PC-9 (cell line): ENCODE data around the gene DLG4. TPM values are rescaled to one million over a fixed set of nuclear protein-coding genes. Genes with fewer than 3 reads are reported as not detected.

Source experiments
- BruUV-seq: library from RNA; stranded (reverse); fragments of 400-500 nt; replicated peaks from 2 replicates; lab custom pipeline; 2021; lab: Mats Ljungman, UMichigan
- CTCF ChIA-PET: fragments of 300-600 bp; sonication (Branson Sonifier 250); formaldehyde crosslinking; loops from one replicate; lab custom pipeline; 2022; ENCODE audit warnings: antibody characterized with exemption; lab: Charles Lee
- POLR2A ChIA-PET: fragments of 300-600 bp; sonication (Branson Sonifier 250); formaldehyde crosslinking; loops from one replicate; lab custom pipeline; 2022; ENCODE audit warnings: antibody characterized with exemption; ENCODE audit not compliant: unreplicated experiment; lab: Charles Lee
- DNase-seq, 2 experiments: peaks; one replicate each; pipeline versions ENCODE4 v3.0.0 to v3.0.0-alpha.2; 2015 to 2022; ENCODE audit warnings: mixed read lengths in 1 of 2
- H2AFZ ChIP-seq: fragments of 200-600 bp; sonication (generic); 2 replicates; pipeline ENCODE4 v1.8.1; 2017; ENCODE audit warnings: antibody characterized with exemption
- H3F3A ChIP-seq: fragments of 200-600 bp; sonication (generic); 2 replicates; pipeline ENCODE4 v1.8.1; 2017; ENCODE audit warnings: antibody characterized with exemption, mild to moderate bottlenecking, low read depth; ENCODE audit not compliant: insufficient read depth
- H3K27ac ChIP-seq: fragments of 200-600 bp; sonication (generic); 2 replicates; pipeline ENCODE4 v1.6.1; 2016; ENCODE audit warnings: mixed run types
- H3K27me3 ChIP-seq: fragments of 200-600 bp; sonication (generic); 2 replicates; pipeline ENCODE4 v1.6.1; 2016; ENCODE audit warnings: low read depth, mixed run types; ENCODE audit not compliant: insufficient read depth
- H3K36me3 ChIP-seq: fragments of 200-600 bp; sonication (generic); 2 replicates; pipeline ENCODE4 v1.6.1; 2016; ENCODE audit warnings: low read depth, mixed run types
- H3K4me1 ChIP-seq: fragments of 200-600 bp; sonication (generic); replicated peaks from 2 replicates; pipeline ENCODE4 v1.6.1; 2016; ENCODE audit warnings: mixed run types; ENCODE audit not compliant: insufficient read depth
- H3K4me2 ChIP-seq: fragments of 200-600 bp; sonication (generic); 2 replicates; pipeline ENCODE4 v1.6.1; 2017; ENCODE audit warnings: mixed run types
- H3K4me3 ChIP-seq: fragments of 200-600 bp; sonication (generic); 2 replicates; pipeline ENCODE4 v1.6.1; 2016; ENCODE audit warnings: mixed run types
- H3K79me2 ChIP-seq: fragments of 200-600 bp; sonication (generic); 2 replicates; pipeline ENCODE4 v1.6.1; 2017; ENCODE audit warnings: low read depth, mixed run types
- H3K9me2 ChIP-seq: fragments of 200-600 bp; sonication (generic); 2 replicates; pipeline ENCODE4 v1.8.1; 2017; ENCODE audit warnings: mild to moderate bottlenecking; ENCODE audit not compliant: insufficient read depth
- H3K9me3 ChIP-seq: fragments of 200-600 bp; sonication (generic); 2 replicates; pipeline ENCODE4 v1.8.1; 2016; ENCODE audit warnings: low read depth; ENCODE audit not compliant: insufficient read depth
- H4K20me1 ChIP-seq: fragments of 200-600 bp; sonication (generic); 2 replicates; pipeline ENCODE4 v1.8.1; 2017; ENCODE audit not compliant: insufficient read depth
- EZH2 ChIP-seq: fragments of 200-600 bp; sonication (generic); IDR thresholded peaks from 2 replicates; pipeline ENCODE4 v1.8.0; 2017; ENCODE audit warnings: antibody characterized with exemption, low read depth
- intact Hi-C: fragments of 100-400 bp; cut with micrococcal nuclease; formaldehyde crosslinking; loops from one replicate; pipeline ENCODE4 v1.10.0; 2022; ENCODE audit not compliant: unreplicated experiment
- total RNA-seq: library from RNA; stranded (reverse); gene quantifications from 2 replicates; pipeline ENCODE4 v1.2.3, GENCODE V29; 2021
- TF ChIP-seq, protein P1 (sequence below): fragments of 200-600 bp; sonication (generic); conservative IDR thresholded peaks from 2 replicates; pipeline ENCODE4 v1.6.1; 2017; ENCODE audit warnings: mixed run types, antibody characterized with exemption, mild to moderate bottlenecking, moderate library complexity

The DLG4 gene
- total RNA-seq, 1 experiment from 2014 or later: 32.8 TPM

- TF ChIP-seq, protein P1, sequence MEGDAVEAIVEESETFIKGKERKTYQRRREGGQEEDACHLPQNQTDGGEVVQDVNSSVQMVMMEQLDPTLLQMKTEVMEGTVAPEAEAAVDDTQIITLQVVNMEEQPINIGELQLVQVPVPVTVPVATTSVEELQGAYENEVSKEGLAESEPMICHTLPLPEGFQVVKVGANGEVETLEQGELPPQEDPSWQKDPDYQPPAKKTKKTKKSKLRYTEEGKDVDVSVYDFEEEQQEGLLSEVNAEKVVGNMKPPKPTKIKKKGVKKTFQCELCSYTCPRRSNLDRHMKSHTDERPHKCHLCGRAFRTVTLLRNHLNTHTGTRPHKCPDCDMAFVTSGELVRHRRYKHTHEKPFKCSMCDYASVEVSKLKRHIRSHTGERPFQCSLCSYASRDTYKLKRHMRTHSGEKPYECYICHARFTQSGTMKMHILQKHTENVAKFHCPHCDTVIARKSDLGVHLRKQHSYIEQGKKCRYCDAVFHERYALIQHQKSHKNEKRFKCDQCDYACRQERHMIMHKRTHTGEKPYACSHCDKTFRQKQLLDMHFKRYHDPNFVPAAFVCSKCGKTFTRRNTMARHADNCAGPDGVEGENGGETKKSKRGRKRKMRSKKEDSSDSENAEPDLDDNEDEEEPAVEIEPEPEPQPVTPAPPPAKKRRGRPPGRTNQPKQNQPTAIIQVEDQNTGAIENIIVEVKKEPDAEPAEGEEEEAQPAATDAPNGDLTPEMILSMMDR: no peak
- no peak for TF ChIP-seq EZH2
- DNase-seq: no peak
- no peaks in the 10 kb centered on the region for H3K9me3 ChIP-seq
- intact Hi-C loops: no loop called here
- H3K36me3 ChIP-seq: peaks cover 19% of the 10 kb centered on the region
- H3K4me1 ChIP-seq: peaks cover 28% of the 10 kb centered on the region
- H3F3A ChIP-seq: peaks cover 45% of the 10 kb centered on the region
- peaks cover 6% of the 10 kb centered on the region; the same call in 1 of the 2 replicates for H4K20me1 ChIP-seq
- no TSS peak for BruUV-seq
- H2AFZ ChIP-seq: peak overlapping the region; percentile 21; the same call in 1 of the 2 replicates
- peak overlapping the region; percentile 89 for H3K27ac ChIP-seq
- H3K9me2 ChIP-seq: no peaks in the 10 kb centered on the region
- ChIA-PET CTCF (interaction anchor here (0.5 to 0.6 kb wide), 2 partner anchors 12 to 434 kb away, joined by 3 read pairs; no protein-coding TSS in a partner anchor), POLR2A (interaction anchor here (0.5 to 0.6 kb wide), 4 partner anchors 12 to 338 kb away, joined by 4 to 10 read pairs (median 4); partner anchors contain the start of genes PHF23 and TMEM256)
- peak overlapping the region; percentile 90 for H3K4me2 ChIP-seq
- H3K79me2 ChIP-seq: peaks cover 73% of the 10 kb centered on the region
- H3K4me3 ChIP-seq: peak overlapping the region; percentile 72
- no peaks in the 10 kb centered on the region for H3K27me3 ChIP-seq
These were observed 31.3 kb upstream of the DLG4 start for GRCh38 chr17:7250695-7251627.

GRCh38 chr17:7249830-7250229 is 30.2 kb upstream of the DLG4 start:
- Histone ChIP-seq H3K79me2 (peaks cover 70% of the 10 kb centered on the region), H3K4me3 (peak overlapping the region; percentile 72), H3K4me2 (peak overlapping the region; percentile 90), H3K9me3 (no peaks in the 10 kb centered on the region), H3K27me3 (no peaks in the 10 kb centered on the region), H3K9me2 (no peaks in the 10 kb centered on the region), H3K27ac (no peak overlapping the region), H4K20me1 (peaks cover 6% of the 10 kb centered on the region; the same call in 1 of the 2 replicates), H2AFZ (no peak overlapping the region), H3F3A (peaks cover 42% of the 10 kb centered on the region), H3K4me1 (peaks cover 28% of the 10 kb centered on the region), H3K36me3 (peaks cover 19% of the 10 kb centered on the region)
- intact Hi-C loops: no loop called here
- no peak for DNase-seq
- no TSS peak for BruUV-seq
- TF ChIP-seq, protein P1: no peak
- TF ChIP-seq EZH2: no peak
- POLR2A ChIA-PET: interaction anchor here (0.6 kb wide), 1 partner anchor 438 kb away, joined by 4 read pairs; no protein-coding TSS in a partner anchor
- CTCF ChIA-PET: no interaction called here

- no peak overlapping the region; the same call in 1 of the 2 replicates for H3K4me3 ChIP-seq
These were observed 29.6 kb upstream of the DLG4 start for GRCh38 chr17:7249214-7249613.

More at GRCh38 chr17:7249214-7249613, 29.6 kb upstream of the DLG4 start:
- POLR2A ChIA-PET: interaction anchor here (0.6 kb wide), 1 partner anchor 439 kb away, joined by 4 read pairs; no protein-coding TSS in a partner anchor
- no peak overlapping the region for H3K27ac ChIP-seq
- TF ChIP-seq, protein P1: no peak
- TF ChIP-seq EZH2: no peak
- peaks cover 27% of the 10 kb centered on the region for H3K4me1 ChIP-seq
- peak overlapping the region; percentile 90 for H3K4me2 ChIP-seq
- H3K9me3 ChIP-seq: no peaks in the 10 kb centered on the region
- peaks cover 15% of the 10 kb centered on the region; the same call in 1 of the 2 replicates for H3K36me3 ChIP-seq
- peaks cover 64% of the 10 kb centered on the region for H3K79me2 ChIP-seq
- peaks cover 6% of the 10 kb centered on the region; the same call in 1 of the 2 replicates for H4K20me1 ChIP-seq
- no TSS peak for BruUV-seq
- H3K27me3 ChIP-seq: no peaks in the 10 kb centered on the region
- H3K9me2 ChIP-seq: no peaks in the 10 kb centered on the region
- CTCF ChIA-PET: no interaction called here
- H2AFZ ChIP-seq: no peak overlapping the region
- intact Hi-C loops: no loop called here
- H3F3A ChIP-seq: peaks cover 42% of the 10 kb centered on the region
- no peak for DNase-seq
